Loucy (cell line): ENCODE results near the gene NCF1.
"Not testable (repeated sequence)": the region's sequence is repeated elsewhere in the genome, so short reads cannot be mapped to it uniquely, and the experiment has no call there.

Experiments used
- EZH2phosphoT487 ChIP-seq: fragments of 200-600 bp; IDR thresholded peaks from 2 replicates; pipeline ENCODE4 v1.6.1; 2018; ENCODE audit warnings: antibody characterized with exemption, mild to moderate bottlenecking, moderate library complexity, borderline replicate concordance
- TF ChIP-seq, protein P1 (sequence below): fragments of 200-600 bp; sonication (generic); conservative IDR thresholded peaks from 2 replicates; pipeline ENCODE4 v1.5.1; 2014; ENCODE audit warnings: mild to moderate bottlenecking, antibody characterized with exemption, low read length

DNA sequence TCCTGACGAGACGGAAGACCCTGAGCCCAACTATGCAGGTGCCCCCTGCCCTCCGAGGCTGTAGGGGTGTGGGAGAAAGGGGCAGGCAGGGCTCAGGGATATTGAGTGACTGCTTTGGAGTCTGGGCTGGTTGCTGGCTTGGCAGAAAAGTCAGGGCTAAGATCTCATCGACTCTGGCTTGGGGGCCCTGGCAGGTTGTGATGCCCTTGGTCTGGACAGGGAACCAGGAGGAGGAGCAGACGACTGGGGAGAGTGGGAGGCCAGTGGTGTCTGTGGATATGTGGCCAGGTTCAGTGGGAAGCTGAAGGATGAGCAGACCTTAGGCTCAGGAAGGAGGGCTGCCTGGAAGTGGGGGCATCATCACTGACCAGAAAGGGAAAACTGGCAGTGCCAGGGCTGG lies 9.8 kb downstream of the NCF1 start:
- TF ChIP-seq, protein P1, sequence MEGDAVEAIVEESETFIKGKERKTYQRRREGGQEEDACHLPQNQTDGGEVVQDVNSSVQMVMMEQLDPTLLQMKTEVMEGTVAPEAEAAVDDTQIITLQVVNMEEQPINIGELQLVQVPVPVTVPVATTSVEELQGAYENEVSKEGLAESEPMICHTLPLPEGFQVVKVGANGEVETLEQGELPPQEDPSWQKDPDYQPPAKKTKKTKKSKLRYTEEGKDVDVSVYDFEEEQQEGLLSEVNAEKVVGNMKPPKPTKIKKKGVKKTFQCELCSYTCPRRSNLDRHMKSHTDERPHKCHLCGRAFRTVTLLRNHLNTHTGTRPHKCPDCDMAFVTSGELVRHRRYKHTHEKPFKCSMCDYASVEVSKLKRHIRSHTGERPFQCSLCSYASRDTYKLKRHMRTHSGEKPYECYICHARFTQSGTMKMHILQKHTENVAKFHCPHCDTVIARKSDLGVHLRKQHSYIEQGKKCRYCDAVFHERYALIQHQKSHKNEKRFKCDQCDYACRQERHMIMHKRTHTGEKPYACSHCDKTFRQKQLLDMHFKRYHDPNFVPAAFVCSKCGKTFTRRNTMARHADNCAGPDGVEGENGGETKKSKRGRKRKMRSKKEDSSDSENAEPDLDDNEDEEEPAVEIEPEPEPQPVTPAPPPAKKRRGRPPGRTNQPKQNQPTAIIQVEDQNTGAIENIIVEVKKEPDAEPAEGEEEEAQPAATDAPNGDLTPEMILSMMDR = not testable (repeated sequence)
- not testable (repeated sequence) for TF ChIP-seq EZH2phosphoT487
